Naive B cell (primary cell): ENCODE results near the gene CCDC33. TPM values are rescaled to one million over a fixed set of nuclear protein-coding genes. Genes with fewer than 3 reads are reported as not detected.

ENCODE experiments used
- ATAC-seq, 2 donors: fragments of 150-1000 bp; cut with Tn5 transposase; 2 replicates each; pipeline ENCODE4 v1.10.0; 2021; ENCODE audit warnings: low read depth in 2 of 2, mild to moderate bottlenecking in 2 of 2, moderate library complexity in 2 of 2
- DNase-seq: peaks from one replicate; pipeline ENCODE4 v3.0.0; 2022
- H3K27ac Mint-ChIP-seq, 6 donors: one replicate each; pipeline ENCODE4 v1.8.0; 2020 to 2022; ENCODE audit warnings: mild to moderate bottlenecking in 6 of 6, mixed read lengths in 6 of 6, moderate library complexity in 5 of 6, inconsistent platforms in 2 of 6
- H3K27me3 Mint-ChIP-seq, 3 donors: one replicate each; pipeline ENCODE4 v1.8.0; 2021 to 2022; ENCODE audit warnings: mixed read lengths in 3 of 3, mild to moderate bottlenecking in 1 of 3
- H3K36me3 Mint-ChIP-seq, 2 donors: one replicate each; pipeline ENCODE4 v1.8.0; 2020 to 2022; ENCODE audit warnings: mixed read lengths in 2 of 2, inconsistent platforms in 1 of 2, mild to moderate bottlenecking in 1 of 2
- H3K4me1 Mint-ChIP-seq, 3 donors: one replicate each; pipeline ENCODE4 v1.8.0; 2020 to 2022; ENCODE audit warnings: mixed read lengths in 3 of 3, inconsistent platforms in 1 of 3, mild to moderate bottlenecking in 1 of 3, moderate library complexity in 1 of 3
- H3K4me3 Mint-ChIP-seq, 8 donors: one replicate each; pipeline ENCODE4 v1.8.0; 2020 to 2022; ENCODE audit warnings: mild to moderate bottlenecking in 8 of 8, mixed read lengths in 8 of 8, moderate library complexity in 8 of 8, inconsistent platforms in 2 of 8
- H3K9me3 Mint-ChIP-seq, 7 donors: one replicate each; pipeline ENCODE4 v1.8.0; 2020 to 2022; ENCODE audit warnings: mixed read lengths in 7 of 7, mild to moderate bottlenecking in 5 of 7, inconsistent platforms in 2 of 7, moderate library complexity in 1 of 7
- polyA plus RNA-seq, 6 donors: library from polyadenylated mRNA; unstranded; fragments of 300-500 nt; fragmentation: Illumina TruSeq; gene quantifications; one replicate each; pipeline ENCODE4 v1.2.3, GENCODE V29; 2021; ENCODE audit warnings: low read depth in 6 of 6

Gene CCDC33
- polyA plus RNA-seq, 6 donors from 2014 or later, result not detected

DNA sequence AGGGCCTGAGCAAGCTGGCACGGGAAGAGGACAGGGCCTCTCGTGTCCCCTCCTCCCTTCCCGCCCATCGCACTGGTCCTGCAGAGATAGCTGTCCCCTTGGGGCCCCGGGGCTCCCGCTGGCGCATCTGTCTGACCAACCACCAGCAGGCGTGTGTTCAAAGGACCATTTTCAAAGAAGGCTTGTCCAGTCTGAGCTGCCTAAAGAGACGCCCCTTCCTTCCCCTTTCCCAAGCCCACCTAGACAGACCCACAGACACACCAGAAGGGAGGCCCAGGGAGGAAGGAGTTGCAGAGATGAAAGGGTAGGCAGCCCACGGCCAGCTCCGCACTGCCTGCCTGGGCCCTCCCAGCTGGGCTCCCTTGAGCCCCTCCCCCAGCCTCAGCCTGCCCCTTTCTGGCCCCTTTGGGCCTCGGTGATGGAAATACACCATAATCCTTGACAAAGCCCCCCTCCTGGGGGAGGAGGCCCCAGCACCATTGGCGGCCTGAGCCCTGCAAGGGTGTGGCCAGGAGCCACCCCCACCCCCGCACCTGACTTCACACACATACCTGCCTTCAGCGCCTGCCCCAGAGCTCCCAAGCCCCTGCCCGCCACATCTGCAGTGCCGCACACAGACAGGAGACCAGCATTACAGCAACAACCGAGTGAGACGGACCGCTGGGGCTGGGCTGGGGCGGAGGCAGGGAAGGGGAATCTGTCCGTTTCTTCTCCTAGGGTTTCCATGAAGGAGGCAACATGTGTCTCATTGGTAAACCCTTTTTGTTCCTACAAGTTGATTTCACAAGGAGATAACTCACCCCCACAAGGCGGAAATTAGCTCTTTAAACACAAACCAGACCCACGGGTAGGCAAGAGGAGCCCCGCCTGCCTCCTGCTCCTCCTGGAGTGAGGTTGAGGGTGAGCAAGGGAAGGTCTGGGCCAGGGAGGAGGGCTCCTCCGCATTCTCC, 33.4 kb upstream of the CCDC33 start, which contains the start of gene STRA6:
Gene STRA6 (minus strand): TSS at position 336 of the 950 bp plus-strand sequence. CDS start 520 bp downstream, outside the sequence.
- DNase-seq (no peak), ATAC-seq (no peak)
- Mint-ChIP-seq H3K27me3 (peaks cover 10 to 43% (median 37%) of the 10 kb centered on the region in 3 donors), H3K9me3 (peaks cover 0 to 2% (median 0%) of the 10 kb centered on the region in 7 donors), H3K4me1 (no peaks in the 10 kb centered on the region), H3K36me3 (no peaks in the 10 kb centered on the region), H3K4me3 (no peak within 1 kb of the TSS), H3K27ac (no peak within 1 kb of the TSS)

DNA sequence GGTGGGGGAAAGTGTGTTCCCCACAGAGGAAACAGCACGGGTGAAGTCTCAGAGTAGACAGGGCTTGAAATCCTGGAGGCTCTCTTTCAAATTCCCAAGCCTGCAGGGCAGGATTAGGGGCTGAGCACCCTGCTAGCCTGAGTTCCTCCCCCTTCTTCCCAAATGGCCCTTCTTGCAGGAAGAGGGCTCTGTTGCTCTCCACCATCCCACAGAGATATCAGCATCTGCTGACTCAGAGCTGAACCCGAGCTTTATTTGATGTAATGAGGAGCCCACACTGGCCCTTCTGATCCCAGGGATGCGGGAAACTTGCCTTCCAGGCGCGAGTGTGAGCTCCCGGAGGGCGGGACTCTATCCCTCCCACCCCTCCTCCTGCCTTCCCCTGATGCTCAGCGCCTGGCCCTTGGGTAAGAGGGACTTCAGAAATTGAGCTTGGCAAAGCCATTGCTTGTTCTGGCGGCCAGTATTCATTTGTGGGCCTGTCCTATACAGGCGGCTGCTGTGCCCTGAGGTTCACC, 32.2 kb upstream of the CCDC33 start:
- no peaks in the 10 kb centered on the region for H3K4me1 Mint-ChIP-seq
- peaks cover 10 to 54% (median 42%) of the 10 kb centered on the region in 3 donors for H3K27me3 Mint-ChIP-seq
- no peaks in the 10 kb centered on the region for H3K36me3 Mint-ChIP-seq
- ATAC-seq (no peak), DNase-seq (no peak)
- H3K27ac Mint-ChIP-seq, result no peak overlapping the region
- H3K9me3 Mint-ChIP-seq, result peaks cover 0 to 2% (median 0%) of the 10 kb centered on the region in 7 donors
- H3K4me3 Mint-ChIP-seq, result no peak overlapping the region

DNA sequence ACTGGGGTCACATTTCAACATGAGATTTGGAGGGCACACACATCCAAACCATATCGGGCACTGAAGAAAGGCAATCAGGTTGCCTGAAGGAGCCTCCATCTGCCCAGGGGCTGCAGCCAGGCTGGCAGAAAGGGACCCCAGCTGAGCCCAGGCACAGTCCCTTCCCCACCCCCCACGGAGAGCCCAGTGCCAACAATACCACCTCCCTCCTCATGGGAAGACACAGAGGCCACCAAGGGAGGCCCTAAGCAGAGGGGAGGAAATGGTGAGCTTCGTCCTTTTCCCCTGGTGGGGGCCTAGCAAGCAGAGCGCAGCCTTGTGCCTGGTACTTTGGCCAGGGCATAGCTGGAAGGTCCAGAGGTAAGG, 30.6 kb upstream of the CCDC33 start:
- Mint-ChIP-seq H3K4me1 (no peaks in the 10 kb centered on the region), H3K9me3 (peaks cover 0 to 2% (median 0%) of the 10 kb centered on the region in 7 donors), H3K27ac (no peak overlapping the region), H3K4me3 (no peak overlapping the region), H3K27me3 (peaks cover 15 to 61% (median 56%) of the 10 kb centered on the region in 3 donors), H3K36me3 (no peaks in the 10 kb centered on the region)
- no peak for DNase-seq
- no peak for ATAC-seq

DNA sequence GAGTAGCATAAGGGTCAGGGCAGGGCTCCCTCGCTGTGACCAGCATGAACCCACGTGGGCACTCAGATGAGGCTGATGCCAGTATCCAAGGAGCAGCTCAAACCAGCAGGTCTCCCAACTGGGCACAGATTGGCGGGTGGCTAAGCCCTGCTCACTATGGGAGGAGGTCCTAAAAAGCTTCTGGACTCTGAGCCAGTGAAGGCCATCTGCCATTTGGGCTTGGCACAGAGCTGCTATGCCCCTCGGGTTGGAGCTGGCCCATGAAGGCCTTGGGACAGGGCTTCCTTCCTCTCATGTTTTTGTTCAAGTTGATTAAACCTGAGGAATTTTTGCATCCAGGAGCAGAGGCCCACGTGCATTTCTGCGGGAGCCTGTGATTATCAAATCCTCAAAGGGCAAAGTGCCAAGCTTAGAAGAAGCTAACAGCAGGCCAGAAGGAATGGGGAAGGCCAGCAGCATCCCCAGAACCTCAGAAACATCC, 29.3 kb upstream of the CCDC33 start:
- ATAC-seq (no peak), DNase-seq (no peak)
- H3K27me3 Mint-ChIP-seq, result peaks cover 22 to 64% (median 48%) of the 10 kb centered on the region in 3 donors
- no peaks in the 10 kb centered on the region for H3K4me1 Mint-ChIP-seq
- H3K4me3 Mint-ChIP-seq, result no peak overlapping the region
- H3K36me3 Mint-ChIP-seq, result no peaks in the 10 kb centered on the region
- peaks cover 0 to 6% (median 4%) of the 10 kb centered on the region in 7 donors for H3K9me3 Mint-ChIP-seq
- H3K27ac Mint-ChIP-seq, result no peak overlapping the region

DNA sequence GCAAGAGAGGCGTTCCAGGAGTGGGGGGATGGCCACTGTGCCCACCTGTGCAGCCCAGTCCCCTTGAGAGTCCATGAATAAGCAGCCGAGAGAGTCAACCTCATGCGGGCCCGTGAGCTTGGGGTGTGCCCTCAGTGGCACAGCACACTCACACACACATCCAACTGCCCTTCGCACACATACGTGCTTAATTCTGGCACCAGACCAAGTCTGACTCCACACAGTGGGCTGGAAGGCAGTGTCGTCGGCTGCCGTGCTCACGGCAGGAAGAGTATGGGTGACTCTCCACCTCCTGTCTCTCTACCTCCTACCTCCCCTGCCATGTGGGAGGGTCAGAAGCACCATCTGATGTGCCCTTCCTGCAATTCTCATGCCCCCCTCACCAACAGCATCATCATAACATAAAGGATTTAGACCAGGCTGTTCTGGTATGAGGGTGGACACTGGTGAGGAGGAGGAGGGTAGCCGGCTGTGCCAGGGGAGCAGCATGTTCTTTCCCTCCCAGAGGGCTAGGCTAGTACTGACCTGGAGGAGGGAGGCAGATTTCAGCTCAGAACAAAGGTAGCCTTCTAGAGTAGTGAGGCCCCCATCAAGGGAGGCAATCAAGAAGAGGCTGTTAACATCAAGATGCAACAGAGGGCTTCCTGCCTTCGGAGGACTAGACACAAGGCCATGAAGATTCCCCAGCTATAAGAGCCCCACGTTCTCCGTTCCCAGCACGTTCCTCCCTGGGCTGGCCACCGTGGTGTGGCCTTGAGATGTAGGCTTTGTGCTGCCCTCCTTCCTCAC, 28.3 kb upstream of the CCDC33 start:
- Mint-ChIP-seq H3K4me1 (no peaks in the 10 kb centered on the region), H3K9me3 (peaks cover 0 to 6% (median 4%) of the 10 kb centered on the region in 7 donors), H3K27ac (no peak overlapping the region), H3K36me3 (no peaks in the 10 kb centered on the region), H3K4me3 (no peak overlapping the region), H3K27me3 (peaks cover 22 to 60% (median 44%) of the 10 kb centered on the region in 3 donors)
- ATAC-seq (no peak), DNase-seq (no peak)

DNA sequence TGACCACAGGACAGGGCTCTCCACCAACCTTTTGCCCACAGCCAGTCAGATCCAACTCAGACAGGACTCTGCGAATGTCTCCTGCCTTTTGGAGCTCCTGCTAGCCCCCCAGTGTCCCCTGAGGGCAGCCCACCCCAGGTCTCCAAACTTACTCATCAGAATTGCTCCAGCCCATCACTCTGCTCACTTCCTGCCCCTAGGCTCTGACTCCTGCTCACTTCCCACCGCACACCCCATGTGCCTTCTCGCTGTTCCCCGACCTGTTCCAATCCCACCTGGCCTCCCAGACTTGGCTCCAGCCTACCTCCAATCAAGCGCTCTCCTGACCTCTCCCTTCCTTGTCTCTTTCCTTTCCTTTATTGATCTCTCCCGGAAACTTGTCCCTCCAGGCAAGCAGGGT, 27.6 kb upstream of the CCDC33 start:
- no peaks in the 10 kb centered on the region for H3K36me3 Mint-ChIP-seq
- no peaks in the 10 kb centered on the region for H3K4me1 Mint-ChIP-seq
- no peak overlapping the region for H3K27ac Mint-ChIP-seq

DNA sequence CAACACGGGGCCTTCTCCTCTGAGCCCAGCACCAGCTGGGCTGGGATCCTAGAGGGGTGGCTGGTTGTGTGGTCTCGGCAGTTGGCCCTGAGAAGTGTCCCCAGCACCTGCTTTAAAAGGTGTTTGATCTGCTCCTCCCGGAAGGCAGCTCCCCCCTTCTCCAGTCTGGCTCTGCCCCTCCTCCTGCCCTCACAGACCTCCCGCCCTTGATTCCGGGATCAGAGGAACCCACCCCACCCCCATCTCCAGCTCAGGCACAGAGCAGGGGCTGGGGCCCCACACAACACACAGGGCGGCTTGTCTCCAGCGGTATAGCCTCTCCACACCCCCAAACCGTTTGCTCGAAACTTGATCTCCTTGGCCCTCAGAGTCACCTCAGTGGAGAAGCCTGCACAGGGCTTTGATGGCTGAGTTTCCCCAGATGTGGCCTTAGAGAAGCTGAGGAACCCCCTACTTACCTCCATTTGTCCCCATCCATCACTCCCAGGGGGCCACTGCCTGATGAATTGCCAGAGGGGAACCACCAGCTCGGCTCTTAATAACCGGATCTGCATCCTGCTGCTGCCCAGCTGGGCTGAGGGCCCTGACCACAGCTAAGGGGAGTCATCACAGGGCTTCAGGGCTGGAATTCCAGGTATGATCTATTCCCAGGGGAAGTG, 27.1 kb upstream of the CCDC33 start:
- no peak for ATAC-seq
- no peak overlapping the region for H3K4me3 Mint-ChIP-seq

More for the DNA sequence above, 27.6 kb upstream of the CCDC33 start:
- Mint-ChIP-seq H3K27me3 (peaks cover 18 to 53% (median 37%) of the 10 kb centered on the region in 3 donors), H3K9me3 (peaks cover 0 to 6% (median 4%) of the 10 kb centered on the region in 7 donors), H3K4me3 (no peak overlapping the region)
- ATAC-seq, result no peak
- no peak for DNase-seq

DNA sequence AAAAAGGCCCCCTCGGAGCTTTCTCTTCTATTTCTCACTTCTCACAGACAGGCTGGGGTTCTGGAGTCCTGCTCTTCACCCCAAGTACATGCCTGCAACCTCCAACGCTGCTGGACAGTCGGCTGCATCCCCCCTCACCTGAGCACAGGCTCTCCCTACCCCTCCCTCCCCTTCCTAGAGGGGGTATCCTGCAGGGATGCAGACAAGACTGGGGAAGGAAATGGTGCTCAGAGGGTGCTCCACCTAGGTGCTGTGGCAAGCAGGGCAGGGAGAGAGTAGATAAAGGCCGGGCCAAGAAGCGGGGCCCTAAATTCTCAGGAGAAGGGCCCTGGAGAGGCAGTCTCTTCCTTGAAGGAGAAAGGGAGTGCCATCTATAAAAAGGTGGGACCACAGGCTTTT, 26.6 kb upstream of the CCDC33 start:
- DNase-seq (no peak), ATAC-seq (no peak)
- Mint-ChIP-seq H3K4me1 (no peaks in the 10 kb centered on the region), H3K27me3 (peaks cover 18 to 49% (median 36%) of the 10 kb centered on the region in 3 donors), H3K4me3 (no peak overlapping the region), H3K9me3 (peaks cover 0 to 6% (median 4%) of the 10 kb centered on the region in 7 donors), H3K27ac (no peak overlapping the region), H3K36me3 (no peaks in the 10 kb centered on the region)

More for the DNA sequence above, 27.1 kb upstream of the CCDC33 start:
- no peak overlapping the region for H3K27ac Mint-ChIP-seq
- H3K9me3 Mint-ChIP-seq, result peaks cover 0 to 6% (median 4%) of the 10 kb centered on the region in 7 donors
- H3K27me3 Mint-ChIP-seq, result peaks cover 18 to 49% (median 37%) of the 10 kb centered on the region in 3 donors
- H3K4me1 Mint-ChIP-seq, result no peaks in the 10 kb centered on the region
- DNase-seq, result no peak
- H3K36me3 Mint-ChIP-seq, result no peaks in the 10 kb centered on the region

DNA sequence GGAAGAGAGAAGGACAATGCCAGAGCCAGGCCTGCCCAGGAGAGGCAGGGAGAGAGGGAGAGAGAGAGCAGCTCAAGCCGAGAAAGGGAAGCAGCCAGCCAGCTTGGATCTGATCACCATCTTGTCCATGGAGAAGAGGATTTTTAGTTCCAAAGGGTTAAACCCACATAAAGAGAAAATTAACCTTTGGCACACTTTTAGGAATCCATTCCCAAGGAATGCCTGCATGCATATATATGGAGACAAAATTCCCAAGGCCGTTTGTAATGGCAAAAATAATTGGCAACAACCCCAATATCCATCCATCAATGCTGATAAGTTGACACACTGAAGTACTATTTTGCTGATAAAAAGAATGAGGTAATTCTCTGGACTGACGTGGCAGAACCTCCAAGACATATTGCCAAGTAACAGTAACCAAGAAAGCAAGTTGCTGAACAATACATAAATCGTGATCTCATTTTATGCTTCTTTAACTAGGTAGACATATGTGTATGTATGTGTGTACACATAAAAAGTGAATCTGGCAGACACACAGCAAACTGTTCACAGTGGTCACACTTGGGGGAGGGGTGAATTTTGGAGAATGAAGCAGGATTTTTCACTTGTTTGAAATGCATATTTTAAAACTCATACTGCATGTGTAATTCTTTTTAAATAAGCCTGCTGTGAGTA, 26.0 kb upstream of the CCDC33 start:
- Mint-ChIP-seq H3K4me1 (no peaks in the 10 kb centered on the region), H3K27me3 (peaks cover 18 to 49% (median 42%) of the 10 kb centered on the region in 3 donors), H3K27ac (no peak overlapping the region), H3K9me3 (peaks cover 0 to 6% (median 4%) of the 10 kb centered on the region in 7 donors), H3K4me3 (no peak overlapping the region), H3K36me3 (no peaks in the 10 kb centered on the region)
- no peak for DNase-seq
- ATAC-seq, result no peak

DNA sequence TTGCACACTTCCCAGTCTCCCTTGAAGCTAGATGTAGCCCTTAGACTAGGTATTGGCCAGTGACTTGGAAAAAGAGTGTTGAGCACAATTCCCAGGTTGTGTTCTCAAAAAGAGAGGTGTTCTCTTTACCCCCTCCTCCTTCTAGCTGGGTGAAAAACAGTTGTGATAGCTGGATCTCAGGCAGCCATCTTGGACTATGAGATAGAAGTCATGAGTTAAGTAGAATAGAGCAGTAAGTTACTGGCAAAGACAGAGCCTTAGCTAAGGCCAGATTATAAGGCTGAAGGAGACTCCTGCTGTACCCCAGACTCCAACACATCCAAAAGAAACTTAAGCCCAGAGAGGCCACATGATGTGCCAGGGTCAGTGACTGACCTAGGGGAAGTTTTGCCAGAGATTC, 25.4 kb upstream of the CCDC33 start:
- H3K36me3 Mint-ChIP-seq, result no peaks in the 10 kb centered on the region
- H3K4me1 Mint-ChIP-seq, result no peaks in the 10 kb centered on the region
- peaks cover 18 to 48% (median 46%) of the 10 kb centered on the region in 3 donors for H3K27me3 Mint-ChIP-seq
- H3K4me3 Mint-ChIP-seq, result no peak overlapping the region
- H3K27ac Mint-ChIP-seq, result no peak overlapping the region
- ATAC-seq (no peak), DNase-seq (no peak)
- peaks cover 0 to 6% (median 4%) of the 10 kb centered on the region in 7 donors for H3K9me3 Mint-ChIP-seq

DNA sequence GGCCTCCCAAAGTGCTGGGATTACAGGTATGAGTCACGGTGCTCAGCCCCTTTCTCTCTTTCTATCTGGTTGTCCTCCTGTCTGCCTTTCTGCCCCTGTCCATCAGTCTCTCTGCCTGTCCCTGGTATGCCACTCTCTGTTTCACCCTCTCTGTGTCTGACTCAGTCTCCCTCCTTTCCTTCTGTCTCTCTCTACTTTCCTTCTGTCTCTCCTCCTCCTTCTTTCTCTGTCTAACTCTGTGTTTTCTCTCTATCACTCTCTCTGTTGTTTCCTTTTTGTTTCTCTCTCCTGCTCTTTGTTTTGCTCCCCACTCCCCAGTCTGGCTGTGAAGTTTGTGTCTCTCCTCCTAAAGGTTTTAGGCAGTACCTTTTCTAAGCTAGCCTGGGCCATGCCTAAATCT, 24.5 kb upstream of the CCDC33 start:
- ATAC-seq (no peak), DNase-seq (no peak)
- H3K9me3 Mint-ChIP-seq, result peaks cover 0 to 6% (median 4%) of the 10 kb centered on the region in 7 donors
- peaks cover 18 to 50% (median 48%) of the 10 kb centered on the region in 3 donors for H3K27me3 Mint-ChIP-seq
- H3K4me3 Mint-ChIP-seq, result no peak overlapping the region
- H3K27ac Mint-ChIP-seq, result peak overlapping the region in 1 of 6 donors; percentile 25
- H3K4me1 Mint-ChIP-seq, result no peaks in the 10 kb centered on the region
- H3K36me3 Mint-ChIP-seq, result no peaks in the 10 kb centered on the region

DNA sequence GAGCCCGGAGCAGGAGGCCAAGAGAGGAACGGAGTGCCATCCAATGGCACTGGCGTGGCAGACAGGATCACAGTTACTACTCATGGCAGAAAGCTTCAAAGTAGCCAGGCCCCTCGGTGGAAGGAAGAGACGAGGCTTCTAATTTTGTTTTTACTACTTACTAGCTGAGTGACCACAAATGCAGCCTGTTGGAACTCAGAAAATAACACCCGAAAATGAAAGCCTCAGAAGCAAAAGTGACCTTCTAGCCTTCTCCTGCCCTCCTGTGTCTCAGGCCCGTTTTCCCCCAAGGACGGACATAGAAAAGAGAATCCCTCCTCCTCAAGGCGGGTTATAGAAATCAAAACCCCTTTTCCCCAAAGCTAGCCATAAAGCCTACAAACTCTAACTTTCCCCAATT, 23.6 kb upstream of the CCDC33 start:
- ATAC-seq (no peak), DNase-seq (no peak)
- Mint-ChIP-seq H3K27ac (no peak overlapping the region), H3K4me1 (no peaks in the 10 kb centered on the region), H3K4me3 (no peak overlapping the region), H3K27me3 (peaks cover 14 to 53% (median 45%) of the 10 kb centered on the region in 3 donors), H3K9me3 (peaks cover 0 to 6% (median 4%) of the 10 kb centered on the region in 7 donors), H3K36me3 (no peaks in the 10 kb centered on the region)
